ENCODE measurements around the gene TOP2B. TPM values are rescaled to one million over a fixed set of nuclear protein-coding genes. Genes with fewer than 3 reads are reported as not detected.

The TOP2B gene
- polyA plus RNA-seq, 1 of the 3 experiments (the other 2 are of a cell fraction) = 20.4 TPM

- TF ChIP-seq, protein P1, sequence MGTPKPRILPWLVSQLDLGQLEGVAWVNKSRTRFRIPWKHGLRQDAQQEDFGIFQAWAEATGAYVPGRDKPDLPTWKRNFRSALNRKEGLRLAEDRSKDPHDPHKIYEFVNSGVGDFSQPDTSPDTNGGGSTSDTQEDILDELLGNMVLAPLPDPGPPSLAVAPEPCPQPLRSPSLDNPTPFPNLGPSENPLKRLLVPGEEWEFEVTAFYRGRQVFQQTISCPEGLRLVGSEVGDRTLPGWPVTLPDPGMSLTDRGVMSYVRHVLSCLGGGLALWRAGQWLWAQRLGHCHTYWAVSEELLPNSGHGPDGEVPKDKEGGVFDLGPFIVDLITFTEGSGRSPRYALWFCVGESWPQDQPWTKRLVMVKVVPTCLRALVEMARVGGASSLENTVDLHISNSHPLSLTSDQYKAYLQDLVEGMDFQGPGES (IDR thresholded peaks at IDR 0.05; ENCODE audit: low read depth, low read length) = no peak
- peak; percentile 39; the same call in 1 of the 2 replicates for TF ChIP-seq TAF1 (IDR thresholded peaks at IDR 0.05; ENCODE audit: borderline replicate concordance, low read depth, low read length)
- TF ChIP-seq ELF1 (IDR thresholded peaks at IDR 0.05) = no peak
- no peak for TF ChIP-seq YY1 (IDR thresholded peaks at IDR 0.05; ENCODE audit: low read depth)
- 0 out of 2 replicates have a peak, but pooled peaks have one; percentile 54 for TF ChIP-seq RXRA (IDR thresholded peaks at IDR 0.05; ENCODE audit: borderline replicate concordance, low read depth)
- TF ChIP-seq, protein P2, sequence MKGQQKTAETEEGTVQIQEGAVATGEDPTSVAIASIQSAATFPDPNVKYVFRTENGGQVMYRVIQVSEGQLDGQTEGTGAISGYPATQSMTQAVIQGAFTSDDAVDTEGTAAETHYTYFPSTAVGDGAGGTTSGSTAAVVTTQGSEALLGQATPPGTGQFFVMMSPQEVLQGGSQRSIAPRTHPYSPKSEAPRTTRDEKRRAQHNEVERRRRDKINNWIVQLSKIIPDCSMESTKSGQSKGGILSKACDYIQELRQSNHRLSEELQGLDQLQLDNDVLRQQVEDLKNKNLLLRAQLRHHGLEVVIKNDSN (IDR thresholded peaks at IDR 0.05; ENCODE audit: borderline replicate concordance, low read depth) = no peak
- TF ChIP-seq SIN3A (IDR thresholded peaks at IDR 0.05; ENCODE audit: borderline replicate concordance, low read depth, low read length) = no peak
- TF ChIP-seq RAD21 (IDR thresholded peaks at IDR 0.05; ENCODE audit: low read length) = no peak
- 0 out of 2 replicates have a peak, but pooled peaks have one; percentile 5 for TF ChIP-seq SMC3 (IDR thresholded peaks at IDR 0.05; ENCODE audit: low read depth, low read length)
- peak; percentile 40; the same call in 1 of the 2 replicates for TF ChIP-seq JUND (IDR thresholded peaks at IDR 0.05)
- TF ChIP-seq NFIC (IDR thresholded peaks at IDR 0.05; ENCODE audit: borderline replicate concordance) = peak; percentile 21; the same call in 1 of the 2 replicates
- no peak for TF ChIP-seq CHD2 (IDR thresholded peaks at IDR 0.05; ENCODE audit: low read length, partially characterized antibody)
- TF ChIP-seq REST (IDR thresholded peaks at IDR 0.05; ENCODE audit: low read depth, low read length) = no peak
- TF ChIP-seq, protein P3, sequence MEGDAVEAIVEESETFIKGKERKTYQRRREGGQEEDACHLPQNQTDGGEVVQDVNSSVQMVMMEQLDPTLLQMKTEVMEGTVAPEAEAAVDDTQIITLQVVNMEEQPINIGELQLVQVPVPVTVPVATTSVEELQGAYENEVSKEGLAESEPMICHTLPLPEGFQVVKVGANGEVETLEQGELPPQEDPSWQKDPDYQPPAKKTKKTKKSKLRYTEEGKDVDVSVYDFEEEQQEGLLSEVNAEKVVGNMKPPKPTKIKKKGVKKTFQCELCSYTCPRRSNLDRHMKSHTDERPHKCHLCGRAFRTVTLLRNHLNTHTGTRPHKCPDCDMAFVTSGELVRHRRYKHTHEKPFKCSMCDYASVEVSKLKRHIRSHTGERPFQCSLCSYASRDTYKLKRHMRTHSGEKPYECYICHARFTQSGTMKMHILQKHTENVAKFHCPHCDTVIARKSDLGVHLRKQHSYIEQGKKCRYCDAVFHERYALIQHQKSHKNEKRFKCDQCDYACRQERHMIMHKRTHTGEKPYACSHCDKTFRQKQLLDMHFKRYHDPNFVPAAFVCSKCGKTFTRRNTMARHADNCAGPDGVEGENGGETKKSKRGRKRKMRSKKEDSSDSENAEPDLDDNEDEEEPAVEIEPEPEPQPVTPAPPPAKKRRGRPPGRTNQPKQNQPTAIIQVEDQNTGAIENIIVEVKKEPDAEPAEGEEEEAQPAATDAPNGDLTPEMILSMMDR (IDR thresholded peaks at IDR 0.05) = no peak
- no peak for TF ChIP-seq FOXJ3 (CRISPR knock-in tag; IDR thresholded peaks at IDR 0.05)
- TF ChIP-seq FOSL2 (IDR thresholded peaks at IDR 0.05; ENCODE audit: borderline replicate concordance, low read depth) = peak; percentile 17; the same call in 1 of the 2 replicates
- TF ChIP-seq POLR2AphosphoS5 (IDR thresholded peaks at IDR 0.05; ENCODE audit: low read depth, low read length) = no peak; the same call in 1 of the 2 replicates
These were observed 91.8 kb downstream of the TOP2B start (continued) for GRCh38 chr3:25572919-25573385.

All from SK-N-SH (cell line).